ENCODE results near the gene AATK. TPM values are rescaled to one million over a fixed set of nuclear protein-coding genes. Genes with fewer than 3 reads are reported as not detected.

The AATK gene
- polyA plus RNA-seq, 2 of the 4 experiments (the other 2 are of a cell fraction), result 0.26 to 0.37 TPM

DNA sequence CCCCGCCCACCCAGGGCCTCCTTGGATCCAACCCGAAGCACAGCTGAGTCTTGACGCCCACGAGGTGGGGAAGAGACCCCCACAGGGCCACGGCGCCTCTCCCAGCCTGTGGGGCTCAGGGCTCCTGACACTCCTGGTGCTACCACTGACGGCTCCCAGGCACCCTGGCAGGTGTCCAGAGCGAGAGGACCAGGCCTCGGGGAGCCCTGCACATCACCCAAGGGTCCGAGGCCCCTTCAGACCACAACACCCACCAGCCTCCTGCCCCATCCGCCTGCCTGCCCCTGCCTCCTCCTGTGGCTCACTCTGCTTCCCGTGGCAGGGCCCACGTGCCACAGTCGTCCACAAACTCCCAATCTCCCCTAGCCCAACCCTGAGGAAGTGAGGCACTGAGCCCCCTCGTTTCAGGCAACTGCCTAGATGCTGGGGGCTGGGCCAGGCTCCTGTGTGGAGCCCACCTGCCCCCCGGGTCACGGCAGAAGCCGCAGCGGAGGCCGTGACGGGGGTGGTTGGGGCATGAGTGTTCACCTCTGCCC is 28.3 kb upstream of the AATK start:
- no peak for FAIRE-seq
- Histone ChIP-seq H3K9me3 (no peaks in the 10 kb centered on the region), H3K4me1 (no peaks in the 10 kb centered on the region), H3K4me2 (no peak overlapping the region), H3K4me3 (no peak overlapping the region), H3K27ac (no peak overlapping the region)
- WGBS (ENCODE audit: missing lambda C conversion rate), result 85% methylated on average over 20 of the region's 21 CpGs
- TF ChIP-seq RARB (CRISPR knock-in tag; IDR thresholded peaks at IDR 0.05) (no peak), CBX2 (IDR thresholded peaks at IDR 0.05; ENCODE audit: borderline replicate concordance, low read depth) (no peak), EHF (CRISPR knock-in tag; IDR thresholded peaks at IDR 0.05) (no peak), TP53 (CRISPR knock-in tag; IDR thresholded peaks at IDR 0.05) (no peak), HEYL (CRISPR knock-in tag; IDR thresholded peaks at IDR 0.05) (no peak), POLR2AphosphoS2 (conservative IDR thresholded peaks at IDR 0.05; ENCODE audit: low read length) (no peak)
- no peak for ATAC-seq
- CTCF ChIA-PET, result interaction anchor here (0.6 to 5.9 kb wide), 4 partner anchors 7 to 213 kb away, joined by 3 to 58 read pairs (median 4); no protein-coding TSS in a partner anchor
- POLR2A ChIA-PET, result no interaction called here
- DNase-seq (ENCODE audit: low read depth in 1 of 2, low spot score in 1 of 2), result no peak

- Histone ChIP-seq H3K4me2 (no peak overlapping the region), H3K27ac (no peak overlapping the region), H3K4me1 (no peaks in the 10 kb centered on the region), H3K9me3 (no peaks in the 10 kb centered on the region), H3K4me3 (no peak overlapping the region)
- WGBS (ENCODE audit: missing lambda C conversion rate), result 97% methylated on average over 37 of the region's 38 CpGs
- no peak for TF ChIP-seq ZNF302 (CRISPR knock-in tag; IDR thresholded peaks at IDR 0.05)
- no peak for TF ChIP-seq ZSCAN20 (CRISPR knock-in tag; IDR thresholded peaks at IDR 0.05)
- no peak for TF ChIP-seq ATOH8 (CRISPR knock-in tag; IDR thresholded peaks at IDR 0.05; ENCODE audit: low read depth)
- no peak for TF ChIP-seq CBX2 (IDR thresholded peaks at IDR 0.05; ENCODE audit: borderline replicate concordance, low read depth)
- TF ChIP-seq, protein P1, sequence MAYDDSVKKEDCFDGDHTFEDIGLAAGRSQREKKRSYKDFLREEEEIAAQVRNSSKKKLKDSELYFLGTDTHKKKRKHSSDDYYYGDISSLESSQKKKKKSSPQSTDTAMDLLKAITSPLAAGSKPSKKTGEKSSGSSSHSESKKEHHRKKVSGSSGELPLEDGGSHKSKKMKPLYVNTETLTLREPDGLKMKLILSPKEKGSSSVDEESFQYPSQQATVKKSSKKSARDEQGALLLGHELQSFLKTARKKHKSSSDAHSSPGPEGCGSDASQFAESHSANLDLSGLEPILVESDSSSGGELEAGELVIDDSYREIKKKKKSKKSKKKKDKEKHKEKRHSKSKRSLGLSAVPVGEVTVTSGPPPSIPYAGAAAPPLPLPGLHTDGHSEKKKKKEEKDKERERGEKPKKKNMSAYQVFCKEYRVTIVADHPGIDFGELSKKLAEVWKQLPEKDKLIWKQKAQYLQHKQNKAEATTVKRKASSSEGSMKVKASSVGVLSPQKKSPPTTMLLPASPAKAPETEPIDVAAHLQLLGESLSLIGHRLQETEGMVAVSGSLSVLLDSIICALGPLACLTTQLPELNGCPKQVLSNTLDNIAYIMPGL (CRISPR knock-in tag; IDR thresholded peaks at IDR 0.05; ENCODE audit: borderline replicate concordance), result no peak
- no peak for TF ChIP-seq KDM5A (IDR thresholded peaks at IDR 0.05)
- no peak for TF ChIP-seq HOXB5 (CRISPR knock-in tag; IDR thresholded peaks at IDR 0.05)
- TF ChIP-seq RFX5 (IDR thresholded peaks at IDR 0.05), result no peak
- no peak for TF ChIP-seq FOSL2 (IDR thresholded peaks at IDR 0.05)
- TF ChIP-seq FOSL2 (CRISPR knock-in tag; IDR thresholded peaks at IDR 0.05), result no peak
- POLR2A ChIA-PET, result no interaction called here
- CTCF ChIA-PET, result interaction anchor here (0.6 to 5.9 kb wide), 5 partner anchors 8 to 212 kb away, joined by 3 to 58 read pairs (median 4); no protein-coding TSS in a partner anchor
- DNase-seq (ENCODE audit: low read depth in 1 of 2, low spot score in 1 of 2), result no peak
- no peak for ATAC-seq
- no peak for FAIRE-seq
These were observed 27.6 kb upstream of the AATK start for GRCh38 chr17:81193470-81194224.

DNA sequence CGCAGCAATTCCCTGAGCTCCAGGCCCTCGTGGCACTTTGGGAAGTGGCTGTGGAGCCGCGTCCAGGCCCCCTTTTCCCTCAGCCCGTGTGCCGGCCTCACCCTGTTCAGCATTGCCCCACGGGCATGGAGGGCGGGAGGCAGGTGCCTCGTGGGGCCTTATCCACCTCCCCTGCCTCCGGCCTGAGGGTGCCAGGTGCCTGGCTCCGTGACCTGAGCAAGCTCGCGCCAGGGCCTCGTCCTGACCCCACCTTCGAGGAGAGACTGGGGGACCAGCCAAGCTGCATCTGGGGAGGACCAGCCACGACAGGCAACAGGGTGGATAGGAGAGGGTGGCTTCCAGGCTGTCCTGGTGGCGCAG is 27.0 kb upstream of the AATK start:
- WGBS (ENCODE audit: missing lambda C conversion rate), result 91% methylated on average over 14 of the region's 17 CpGs
- no peaks in the 10 kb centered on the region for H3K9me3 ChIP-seq
- DNase-seq (ENCODE audit: low read depth in 1 of 2, low spot score in 1 of 2) (no peak), ATAC-seq (no peak), FAIRE-seq (no peak)
- TF ChIP-seq HOXA7 (CRISPR knock-in tag; IDR thresholded peaks at IDR 0.05), result no peak
- no peak for TF ChIP-seq CBX2 (IDR thresholded peaks at IDR 0.05; ENCODE audit: borderline replicate concordance, low read depth)
- H3K4me3 ChIP-seq, result no peak overlapping the region
- no peak overlapping the region for H3K27ac ChIP-seq
- CTCF ChIA-PET, result interaction anchor here (0.9 to 5.9 kb wide), 4 partner anchors 8 to 50 kb away, joined by 4 to 58 read pairs (median 8); no protein-coding TSS in a partner anchor
- H3K4me1 ChIP-seq, result no peaks in the 10 kb centered on the region
- H3K4me2 ChIP-seq, result no peak overlapping the region
- POLR2A ChIA-PET, result no interaction called here

All from A549 (cell line).